GM12878 (cell line): ENCODE data around the gene NAXE. TPM values are rescaled to one million over a fixed set of nuclear protein-coding genes. Genes with fewer than 3 reads are reported as not detected.

ENCODE experiments used
- ATAC-seq: fragments of 200-7000 bp; cut with Tn5 transposase; 3 replicates; pipeline ENCODE4 v1.9.1; 2020; ENCODE audit warnings: mild to moderate bottlenecking, moderate library complexity
- BruUV-seq: library from RNA; stranded (reverse); fragments of 400-500 nt; replicated peaks from 2 replicates; lab custom pipeline; 2021; lab: Mats Ljungman, UMichigan
- CTCF ChIA-PET: fragments of 300-600 bp; sonication (Branson Sonifier 250); formaldehyde crosslinking; extraction: SDS; loops from one replicate; lab custom pipeline; 2021; ENCODE audit warnings: inconsistent platforms; lab: Yijun Ruan, JAX
- POLR2A ChIA-PET: fragments of 350-600 bp; formaldehyde crosslinking; extraction: SDS; loops from one replicate; lab custom pipeline; 2021; ENCODE audit warnings: inconsistent platforms; lab: Charles Lee
- RAD21 ChIA-PET: fragments of 300-600 bp; sonication (Branson Sonifier 250); formaldehyde crosslinking; loops from one replicate; lab custom pipeline; 2023; ENCODE audit warnings: antibody characterized with exemption; ENCODE audit not compliant: unreplicated experiment; lab: Charles Lee
- SMC1A ChIA-PET: fragments of 300-600 bp; sonication (Branson Sonifier 250); formaldehyde crosslinking; loops from one replicate; lab custom pipeline; 2023; ENCODE audit not compliant: unreplicated experiment, uncharacterized antibody; lab: Charles Lee
- DNase-seq: peaks from one replicate; pipeline ENCODE4 v3.0.0-alpha.2; 2011; ENCODE audit warnings: low read depth, low spot score
- FAIRE-seq: peaks from 3 replicates; lab custom pipeline; 2011; peaks lifted over from hg19 to GRCh38; lab: Jason Lieb, UNC
- H2AFZ ChIP-seq: 2 replicates; pipeline ENCODE4 v1.6.0; 2011; ENCODE audit warnings: low read depth, low read length, control low read depth; ENCODE audit not compliant: control insufficient read depth
- H3K27ac ChIP-seq: 2 replicates; pipeline ENCODE4 v1.5.1; 2011; ENCODE audit warnings: control low read depth; ENCODE audit not compliant: control insufficient read depth, insufficient read depth
- H3K27me3 ChIP-seq, 2 experiments: replicated peaks in 1 of 2; 2 replicates each; pipeline versions ENCODE4 v1.6.0 to v1.6.1; 2011; ENCODE audit warnings: low read length in 1 of 2; ENCODE audit not compliant: control insufficient read depth in 2 of 2, insufficient read depth in 2 of 2
- H3K36me3 ChIP-seq, 2 experiments: 2 replicates each; pipeline ENCODE4 v1.5.1; 2011; ENCODE audit warnings: low read length in 1 of 2; ENCODE audit not compliant: control insufficient read depth in 2 of 2, insufficient read depth in 2 of 2
- H3K4me1 ChIP-seq: 2 replicates; pipeline ENCODE4 v1.6.1; 2011; ENCODE audit warnings: mild to moderate bottlenecking, low read length, moderate library complexity, mixed read lengths; ENCODE audit not compliant: control insufficient read depth, insufficient read depth
- H3K4me2 ChIP-seq: 2 replicates; pipeline ENCODE4 v1.6.0; 2011; ENCODE audit warnings: control low read depth; ENCODE audit not compliant: control insufficient read depth, insufficient read depth
- H3K4me3 ChIP-seq: fragments of 200-600 bp; sonication (generic); 2 replicates; pipeline ENCODE4 v1.5.1; 2016
- H3K79me2 ChIP-seq: 2 replicates; pipeline ENCODE4 v1.6.0; 2011; ENCODE audit warnings: low read length; ENCODE audit not compliant: control insufficient read depth, insufficient read depth
- H3K9ac ChIP-seq: 2 replicates; pipeline ENCODE4 v1.8.0; 2011; ENCODE audit warnings: low read length, control low read depth, mixed read lengths; ENCODE audit not compliant: control insufficient read depth, insufficient read depth
- H3K9me3 ChIP-seq: replicated peaks from 3 replicates; pipeline ENCODE4 v1.5.1; 2011; ENCODE audit warnings: mild to moderate bottlenecking, low read length; ENCODE audit not compliant: control insufficient read depth, insufficient read depth
- H4K20me1 ChIP-seq: 2 replicates; pipeline ENCODE4 v1.6.0; 2011; ENCODE audit not compliant: control insufficient read depth, insufficient read depth
- CEBPB ChIP-seq, 2 experiments: fragments of 150-350 bp in 1 of 2; IDR thresholded peaks; 2 replicates each; pipeline ENCODE4 v1.6.1; 2012 to 2014; ENCODE audit warnings: low read depth in 2 of 2, low read length in 2 of 2, borderline replicate concordance in 1 of 2, inconsistent platforms in 1 of 2
- CEBPZ ChIP-seq: fragments of 150-350 bp; IDR thresholded peaks from 2 replicates; pipeline ENCODE4 v1.6.1; 2016; ENCODE audit warnings: low read depth, low read length
- GABPA ChIP-seq: IDR thresholded peaks from 2 replicates; pipeline ENCODE4 v1.6.1; 2014; ENCODE audit warnings: antibody characterized with exemption, low read depth, mild to moderate bottlenecking, inconsistent platforms
- JUND ChIP-seq: IDR thresholded peaks from 2 replicates; pipeline ENCODE4 v1.6.1; 2012; ENCODE audit warnings: low read depth, mild to moderate bottlenecking, low read length, improper control_type of control experiment, moderate library complexity
- POLR2AphosphoS5 ChIP-seq: IDR thresholded peaks from 2 replicates; pipeline ENCODE4 v1.6.1; 2011; ENCODE audit warnings: mild to moderate bottlenecking, low read length, inconsistent platforms
- SMAD5 ChIP-seq: IDR thresholded peaks from 2 replicates; pipeline ENCODE4 v1.6.1; 2016; ENCODE audit warnings: antibody characterized with exemption, low read depth
- STAT3 ChIP-seq: IDR thresholded peaks from 2 replicates; pipeline ENCODE4 v1.6.1; 2011; ENCODE audit warnings: low read depth, low read length, improper control_type of control experiment
- TARDBP ChIP-seq: IDR thresholded peaks from 2 replicates; pipeline ENCODE4 v1.6.1; 2016; ENCODE audit warnings: borderline replicate concordance
- WGBS: methylation state at CpG from one replicate; pipeline ENCODE4 v1.1.6; 2016; ENCODE audit warnings: low lambda C conversion rate; ENCODE audit not compliant: insufficient replicate concordance, insufficient coverage; ENCODE audit errors: missing lambda C conversion rate; 5-methylcytosine and 5-hydroxymethylcytosine counted together
- in situ Hi-C: fragments of 300-500 bp; cut with MboI; formaldehyde crosslinking; loops from 9 replicates; pipeline ENCODE4 v1.14.3; 2018; ENCODE audit warnings: mixed read lengths
- intact Hi-C: fragments of 100-400 bp; cut with micrococcal nuclease; formaldehyde crosslinking; loops from one replicate; pipeline ENCODE4 v1.14.2; 2022; ENCODE audit not compliant: unreplicated experiment
- polyA plus RNA-seq, 11 experiments: library from polyadenylated mRNA; depleted of rRNA in 4 of 11; unstranded in 6 of 11; stranded (reverse) in 5 of 11; fragments of >200 nt; fragmentation: Nextera tagmentation in 4 of 11; fragmentation: Illumina TruSeq in 1 of 11; extraction: Ambion mirVana in 4 of 11; extraction: Trizol in 1 of 11; gene quantifications; 1 replicate in 1 of 11; 2 replicates in 10 of 11; pipeline versions ENCODE4 v1.2.1 to v1.2.3, GENCODE V29; 2011 to 2016; ENCODE audit warnings: inconsistent platforms in 2 of 11, missing spikeins in 2 of 11, low read depth in 1 of 11
- total RNA-seq, 4 experiments: library from RNA; depleted of rRNA in 3 of 4; stranded (reverse); fragments of >200 nt in 3 of 4; fragmentation: Illumina TruSeq in 1 of 4; extraction: Trizol in 1 of 4; gene quantifications; 2 replicates each; pipeline versions ENCODE4 v1.2.1 to v1.2.3, GENCODE V29; 2013 to 2021
- TF ChIP-seq, protein P1 (sequence below): fragments of 450-650 bp; IDR thresholded peaks from 2 replicates; pipeline ENCODE4 v1.6.1; 2017; ENCODE audit warnings: mild to moderate bottlenecking, moderate library complexity
- TF ChIP-seq, protein P2 (sequence below): fragments of 450-650 bp; formaldehyde crosslinking; IDR thresholded peaks from 2 replicates; pipeline ENCODE4 v1.4.0; 2022; ENCODE audit warnings: mild to moderate bottlenecking, moderate library complexity

The NAXE gene
- total and polyA plus RNA-seq, 10 of the 15 experiments (the other 5 are each of a cell fraction or from before 2014, with no cell fraction given), result 17.8 to 93.3 (median 68.8) TPM

DNA sequence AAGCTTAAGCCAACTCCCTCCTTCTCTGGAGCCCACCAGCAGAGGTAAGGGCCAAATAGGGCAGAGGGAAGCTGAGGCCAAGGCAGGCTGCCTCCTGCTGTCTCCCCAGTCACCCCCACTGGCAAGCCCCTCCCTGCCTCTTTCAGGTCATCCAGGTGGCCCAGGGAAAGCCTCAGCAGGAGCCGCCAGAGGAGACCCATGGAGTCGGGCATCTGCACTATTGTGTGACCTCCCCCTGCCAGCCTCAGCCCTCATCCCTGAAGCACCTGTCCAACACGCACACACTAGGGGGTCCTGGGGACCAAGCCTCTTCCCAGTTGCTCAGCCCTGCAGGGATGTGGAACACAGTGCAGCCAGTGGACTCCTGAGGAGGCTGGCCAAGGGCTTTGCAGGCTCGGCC, 5.3 kb upstream of the NAXE start:
- TF ChIP-seq CEBPZ (no peak), POLR2AphosphoS5 (no peak), TARDBP (no peak), CEBPB (IDR thresholded peaks at IDR 0.05; ENCODE audit: borderline replicate concordance in 1 of 2, low read depth in 2 of 2, low read length in 2 of 2) (no peak), STAT3 (no peak), JUND (no peak), SMAD5 (no peak), GABPA (no peak)
- TF ChIP-seq, protein P1, sequence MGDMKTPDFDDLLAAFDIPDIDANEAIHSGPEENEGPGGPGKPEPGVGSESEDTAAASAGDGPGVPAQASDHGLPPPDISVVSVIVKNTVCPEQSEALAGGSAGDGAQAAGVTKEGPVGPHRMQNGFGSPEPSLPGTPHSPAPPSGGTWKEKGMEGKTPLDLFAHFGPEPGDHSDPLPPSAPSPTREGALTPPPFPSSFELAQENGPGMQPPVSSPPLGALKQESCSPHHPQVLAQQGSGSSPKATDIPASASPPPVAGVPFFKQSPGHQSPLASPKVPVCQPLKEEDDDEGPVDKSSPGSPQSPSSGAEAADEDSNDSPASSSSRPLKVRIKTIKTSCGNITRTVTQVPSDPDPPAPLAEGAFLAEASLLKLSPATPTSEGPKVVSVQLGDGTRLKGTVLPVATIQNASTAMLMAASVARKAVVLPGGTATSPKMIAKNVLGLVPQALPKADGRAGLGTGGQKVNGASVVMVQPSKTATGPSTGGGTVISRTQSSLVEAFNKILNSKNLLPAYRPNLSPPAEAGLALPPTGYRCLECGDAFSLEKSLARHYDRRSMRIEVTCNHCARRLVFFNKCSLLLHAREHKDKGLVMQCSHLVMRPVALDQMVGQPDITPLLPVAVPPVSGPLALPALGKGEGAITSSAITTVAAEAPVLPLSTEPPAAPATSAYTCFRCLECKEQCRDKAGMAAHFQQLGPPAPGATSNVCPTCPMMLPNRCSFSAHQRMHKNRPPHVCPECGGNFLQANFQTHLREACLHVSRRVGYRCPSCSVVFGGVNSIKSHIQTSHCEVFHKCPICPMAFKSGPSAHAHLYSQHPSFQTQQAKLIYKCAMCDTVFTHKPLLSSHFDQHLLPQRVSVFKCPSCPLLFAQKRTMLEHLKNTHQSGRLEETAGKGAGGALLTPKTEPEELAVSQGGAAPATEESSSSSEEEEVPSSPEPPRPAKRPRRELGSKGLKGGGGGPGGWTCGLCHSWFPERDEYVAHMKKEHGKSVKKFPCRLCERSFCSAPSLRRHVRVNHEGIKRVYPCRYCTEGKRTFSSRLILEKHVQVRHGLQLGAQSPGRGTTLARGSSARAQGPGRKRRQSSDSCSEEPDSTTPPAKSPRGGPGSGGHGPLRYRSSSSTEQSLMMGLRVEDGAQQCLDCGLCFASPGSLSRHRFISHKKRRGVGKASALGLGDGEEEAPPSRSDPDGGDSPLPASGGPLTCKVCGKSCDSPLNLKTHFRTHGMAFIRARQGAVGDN, result no peak
- TF ChIP-seq, protein P2, sequence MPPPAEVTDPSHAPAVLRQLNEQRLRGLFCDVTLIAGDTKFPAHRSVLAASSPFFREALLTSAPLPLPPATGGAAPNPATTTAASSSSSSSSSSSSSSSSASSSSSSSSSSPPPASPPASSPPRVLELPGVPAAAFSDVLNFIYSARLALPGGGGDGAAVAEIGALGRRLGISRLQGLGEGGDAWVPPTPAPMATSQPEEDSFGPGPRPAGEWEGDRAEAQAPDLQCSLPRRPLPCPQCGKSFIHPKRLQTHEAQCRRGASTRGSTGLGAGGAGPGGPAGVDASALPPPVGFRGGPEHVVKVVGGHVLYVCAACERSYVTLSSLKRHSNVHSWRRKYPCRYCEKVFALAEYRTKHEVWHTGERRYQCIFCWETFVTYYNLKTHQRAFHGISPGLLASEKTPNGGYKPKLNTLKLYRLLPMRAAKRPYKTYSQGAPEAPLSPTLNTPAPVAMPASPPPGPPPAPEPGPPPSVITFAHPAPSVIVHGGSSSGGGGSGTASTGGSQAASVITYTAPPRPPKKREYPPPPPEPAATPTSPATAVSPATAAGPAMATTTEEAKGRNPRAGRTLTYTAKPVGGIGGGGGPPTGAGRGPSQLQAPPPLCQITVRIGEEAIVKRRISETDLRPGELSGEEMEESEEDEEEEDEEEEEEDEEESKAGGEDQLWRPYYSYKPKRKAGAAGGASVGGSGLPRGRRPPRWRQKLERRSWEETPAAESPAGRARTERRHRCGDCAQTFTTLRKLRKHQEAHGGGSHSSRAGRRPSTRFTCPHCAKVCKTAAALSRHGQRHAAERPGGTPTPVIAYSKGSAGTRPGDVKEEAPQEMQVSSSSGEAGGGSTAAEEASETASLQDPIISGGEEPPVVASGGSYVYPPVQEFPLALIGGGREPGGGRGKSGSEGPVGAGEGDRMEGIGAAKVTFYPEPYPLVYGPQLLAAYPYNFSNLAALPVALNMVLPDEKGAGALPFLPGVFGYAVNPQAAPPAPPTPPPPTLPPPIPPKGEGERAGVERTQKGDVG, result no peak
- WGBS, result 31% methylated on average over 4 of the region's 4 CpGs
- DNase-seq (no peak), ATAC-seq (no peak), FAIRE-seq (no peak)
- Histone ChIP-seq H3K4me2 (no peak overlapping the region), H3K27me3 (no peaks in the 10 kb centered on the region; a peak in 1 of 4 replicates), H3K27ac (no peak overlapping the region), H3K4me3 (no peak overlapping the region), H3K4me1 (peaks cover 21% of the 10 kb centered on the region), H3K9me3 (no peaks in the 10 kb centered on the region), H2AFZ (no peak overlapping the region), H4K20me1 (no peaks in the 10 kb centered on the region), H3K9ac (no peak overlapping the region), H3K36me3 (no peaks in the 10 kb centered on the region), H3K79me2 (no peaks in the 10 kb centered on the region; the same call in 1 of the 2 replicates)
- ChIA-PET SMC1A (interaction anchor here (0.9 to 3.5 kb wide), 2 partner anchors 22 to 201 kb away, joined by 3 to 22 read pairs; no protein-coding TSS in a partner anchor), POLR2A (interaction anchor here (0.6 kb wide), 1 partner anchor 101 kb away, joined by 4 read pairs; no protein-coding TSS in a partner anchor), RAD21 (interaction anchor here (1.8 to 2.4 kb wide), 2 partner anchors 21 to 23 kb away, joined by 4 to 12 read pairs; no protein-coding TSS in a partner anchor), CTCF (interaction anchor here (0.8 to 4.6 kb wide), 15 partner anchors 14 to 140 kb away, joined by 3 to 40 read pairs (median 3); partner anchors contain the start of gene GPATCH4)
- intact Hi-C loops (no loop called here), in situ Hi-C loops (no loop called here)
- no TSS peak for BruUV-seq
